ENCODE measurements around the gene HLCS. TPM values are rescaled to one million over a fixed set of nuclear protein-coding genes. Genes with fewer than 3 reads are reported as not detected.

HLCS gene
- total and polyA plus RNA-seq, 2 experiments from 2014 or later: 12.4 to 20.1 TPM

- no peaks in the 10 kb centered on the region for H3K4me1 ChIP-seq (ENCODE audit: low read depth)
- no peaks in the 10 kb centered on the region for H3K9me3 ChIP-seq (ENCODE audit: low read depth)
- H3K36me3 ChIP-seq: no peaks in the 10 kb centered on the region
- H3K27me3 ChIP-seq: no peaks in the 10 kb centered on the region
- no peak overlapping the region for H3K27ac ChIP-seq
- no peak for DNase-seq (ENCODE audit: low read depth in 1 of 2, low spot score in 1 of 2)
- TF ChIP-seq, protein P1, sequence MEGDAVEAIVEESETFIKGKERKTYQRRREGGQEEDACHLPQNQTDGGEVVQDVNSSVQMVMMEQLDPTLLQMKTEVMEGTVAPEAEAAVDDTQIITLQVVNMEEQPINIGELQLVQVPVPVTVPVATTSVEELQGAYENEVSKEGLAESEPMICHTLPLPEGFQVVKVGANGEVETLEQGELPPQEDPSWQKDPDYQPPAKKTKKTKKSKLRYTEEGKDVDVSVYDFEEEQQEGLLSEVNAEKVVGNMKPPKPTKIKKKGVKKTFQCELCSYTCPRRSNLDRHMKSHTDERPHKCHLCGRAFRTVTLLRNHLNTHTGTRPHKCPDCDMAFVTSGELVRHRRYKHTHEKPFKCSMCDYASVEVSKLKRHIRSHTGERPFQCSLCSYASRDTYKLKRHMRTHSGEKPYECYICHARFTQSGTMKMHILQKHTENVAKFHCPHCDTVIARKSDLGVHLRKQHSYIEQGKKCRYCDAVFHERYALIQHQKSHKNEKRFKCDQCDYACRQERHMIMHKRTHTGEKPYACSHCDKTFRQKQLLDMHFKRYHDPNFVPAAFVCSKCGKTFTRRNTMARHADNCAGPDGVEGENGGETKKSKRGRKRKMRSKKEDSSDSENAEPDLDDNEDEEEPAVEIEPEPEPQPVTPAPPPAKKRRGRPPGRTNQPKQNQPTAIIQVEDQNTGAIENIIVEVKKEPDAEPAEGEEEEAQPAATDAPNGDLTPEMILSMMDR (IDR thresholded peaks at IDR 0.05; ENCODE audit: low read depth, low read length): no peak
- no peak overlapping the region for H3K4me3 ChIP-seq
Observed at GRCh38 chr21:36804874-36805611, 161.4 kb downstream of the HLCS start.

DNA sequence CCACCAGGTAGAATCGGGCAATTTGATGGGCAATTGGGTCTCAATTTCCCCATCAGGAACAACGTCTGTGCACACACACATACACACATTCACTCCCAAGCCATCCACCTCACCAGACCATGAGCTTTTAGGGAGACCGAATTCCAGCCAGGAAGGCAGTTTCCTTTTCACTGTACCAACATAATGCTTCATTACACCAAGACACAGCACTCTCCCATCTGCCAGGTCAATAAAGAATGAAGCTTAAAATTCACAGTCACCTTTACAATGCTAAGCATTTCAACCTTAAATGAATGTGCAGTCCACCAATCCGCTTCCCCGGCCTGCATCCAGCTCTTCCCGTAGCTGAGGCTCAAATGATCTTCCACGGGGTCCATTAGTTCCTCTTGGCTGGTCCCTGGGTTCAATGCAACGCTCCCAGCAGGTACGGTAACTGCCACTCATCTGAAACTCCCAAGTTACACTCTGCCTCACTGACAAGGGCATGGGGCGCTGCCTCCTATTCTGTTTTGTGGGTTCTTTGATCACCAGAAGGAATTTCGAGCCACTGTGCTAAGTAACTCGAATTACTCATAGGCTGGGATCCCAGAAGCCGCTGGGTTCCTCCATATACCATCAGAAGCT, 162.5 kb downstream of the HLCS start:
- Histone ChIP-seq H3K9me3 (ENCODE audit: low read depth) (no peaks in the 10 kb centered on the region), H3K27me3 (no peaks in the 10 kb centered on the region), H3K27ac (no peak overlapping the region), H3K4me3 (no peak overlapping the region), H3K4me1 (ENCODE audit: low read depth) (no peaks in the 10 kb centered on the region), H3K36me3 (no peaks in the 10 kb centered on the region)
- DNase-seq (ENCODE audit: low read depth in 1 of 2, low spot score in 1 of 2): no peak
- TF ChIP-seq, protein P1 (IDR thresholded peaks at IDR 0.05; ENCODE audit: low read depth, low read length): no peak

DNA sequence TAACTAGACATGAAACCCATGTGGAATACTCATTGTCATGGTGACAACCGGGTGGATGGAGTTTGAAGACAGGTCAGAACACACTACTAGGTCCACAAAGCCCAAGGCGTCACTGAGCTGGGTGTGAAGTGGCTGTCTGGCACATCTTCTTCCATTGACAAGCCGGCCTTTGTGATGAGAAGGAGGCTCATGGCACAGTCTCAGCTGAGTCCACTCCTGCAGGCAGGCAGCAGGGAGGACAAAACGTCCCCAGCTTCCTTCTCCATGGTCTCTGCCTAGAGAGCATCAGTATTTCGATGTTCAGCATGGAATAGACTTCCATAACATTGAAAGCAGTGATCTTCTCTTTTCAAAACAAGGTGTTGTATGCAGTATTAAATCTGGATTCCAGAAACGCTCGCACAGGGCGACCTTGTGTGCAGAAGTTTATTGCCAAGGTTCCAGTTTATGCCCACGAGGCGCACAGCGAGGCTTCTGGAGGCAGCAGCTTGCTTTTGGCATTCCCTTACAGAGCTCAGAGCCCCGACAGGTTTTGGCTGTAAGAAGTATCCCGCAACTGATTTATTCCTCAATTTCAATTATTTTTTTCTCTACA, 163.3 kb downstream of the HLCS start:
- no peaks in the 10 kb centered on the region for H3K27me3 ChIP-seq

DNA sequence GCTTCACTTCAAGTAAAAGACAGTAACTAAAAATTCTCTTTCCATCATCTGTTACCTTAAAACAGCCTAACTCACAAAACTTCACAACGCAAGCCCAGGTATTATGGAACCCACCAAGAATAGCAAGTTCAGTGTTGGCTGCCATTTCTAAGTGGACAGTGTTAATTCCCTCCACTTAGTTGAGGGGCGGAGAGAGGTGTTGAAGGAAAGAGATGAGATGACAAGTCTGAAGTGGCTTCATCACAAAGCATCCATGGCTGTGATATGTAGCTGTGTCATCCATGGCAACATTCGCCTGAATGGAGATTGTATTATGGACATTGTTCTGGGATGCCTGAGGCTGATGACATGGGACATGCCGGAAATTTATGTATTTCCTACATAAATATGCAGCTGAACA, 165.7 kb downstream of the HLCS start:
- Histone ChIP-seq H3K4me1 (ENCODE audit: low read depth) (no peaks in the 10 kb centered on the region), H3K36me3 (no peaks in the 10 kb centered on the region), H3K4me3 (no peak overlapping the region), H3K27me3 (no peaks in the 10 kb centered on the region), H3K27ac (no peak overlapping the region), H3K9me3 (ENCODE audit: low read depth) (no peaks in the 10 kb centered on the region)
- TF ChIP-seq, protein P1 (IDR thresholded peaks at IDR 0.05; ENCODE audit: low read depth, low read length): no peak
- no peak for DNase-seq (ENCODE audit: low read depth in 1 of 2, low spot score in 1 of 2)

More for the DNA sequence above, 163.3 kb downstream of the HLCS start:
- no peak for DNase-seq (ENCODE audit: low read depth in 1 of 2, low spot score in 1 of 2)
- no peaks in the 10 kb centered on the region for H3K4me1 ChIP-seq (ENCODE audit: low read depth)
- H3K36me3 ChIP-seq: no peaks in the 10 kb centered on the region
- no peaks in the 10 kb centered on the region for H3K9me3 ChIP-seq (ENCODE audit: low read depth)
- TF ChIP-seq, protein P1 (IDR thresholded peaks at IDR 0.05; ENCODE audit: low read depth, low read length): no peak
- no peak overlapping the region for H3K27ac ChIP-seq
- H3K4me3 ChIP-seq: no peak overlapping the region

GRCh38 chr21:36799869-36800268, 166.6 kb downstream of the HLCS start:
- Histone ChIP-seq H3K4me1 (ENCODE audit: low read depth) (no peaks in the 10 kb centered on the region), H3K27me3 (no peaks in the 10 kb centered on the region), H3K36me3 (no peaks in the 10 kb centered on the region), H3K9me3 (ENCODE audit: low read depth) (no peaks in the 10 kb centered on the region), H3K27ac (no peak overlapping the region), H3K4me3 (no peak overlapping the region)
- TF ChIP-seq, protein P1 (IDR thresholded peaks at IDR 0.05; ENCODE audit: low read depth, low read length): no peak
- DNase-seq (ENCODE audit: low read depth in 1 of 2, low spot score in 1 of 2): no peak
